Loucy (cell line): Measurements from ENCODE around the gene GPX1.

Experiments used
- H2AFZ ChIP-seq: fragments of 200-600 bp; sonication (generic); 2 replicates; pipeline ENCODE4 v1.6.0; 2016; ENCODE audit warnings: antibody characterized with exemption, mild to moderate bottlenecking, low read length, moderate library complexity
- H3F3A ChIP-seq: fragments of 200-600 bp; 2 replicates; pipeline ENCODE4 v1.6.0; 2016; ENCODE audit warnings: antibody characterized with exemption, low read depth, mild to moderate bottlenecking
- H3K27me3 ChIP-seq: fragments of 200-600 bp; sonication (generic); 2 replicates; pipeline ENCODE4 v1.6.1; 2014; ENCODE audit warnings: low read length, mild to moderate bottlenecking; ENCODE audit not compliant: insufficient read depth, poor library complexity, severe bottlenecking
- H3K36me3 ChIP-seq: fragments of 200-600 bp; sonication (generic); 2 replicates; pipeline ENCODE4 v1.6.1; 2016; ENCODE audit warnings: low read length; ENCODE audit not compliant: insufficient read depth
- H3K4me1 ChIP-seq: fragments of 200-600 bp; sonication (generic); 2 replicates; pipeline ENCODE4 v1.5.1; 2014; ENCODE audit warnings: low read length, mild to moderate bottlenecking; ENCODE audit not compliant: insufficient read depth, poor library complexity, severe bottlenecking
- H3K4me2 ChIP-seq: fragments of 200-600 bp; sonication (generic); 2 replicates; pipeline ENCODE4 v1.6.0; 2014; ENCODE audit warnings: antibody characterized with exemption, low read length, low read depth, mild to moderate bottlenecking; ENCODE audit not compliant: poor library complexity, severe bottlenecking
- H3K4me3 ChIP-seq: fragments of 200-600 bp; sonication (generic); 2 replicates; pipeline ENCODE4 v1.5.1; 2014; ENCODE audit warnings: low read length, mild to moderate bottlenecking, mixed read lengths; ENCODE audit not compliant: poor library complexity, severe bottlenecking
- H3K79me2 ChIP-seq: fragments of 200-600 bp; sonication (generic); 2 replicates; pipeline ENCODE4 v1.6.1; 2014; ENCODE audit warnings: low read length; ENCODE audit not compliant: insufficient read depth
- H3K9ac ChIP-seq: fragments of 200-600 bp; sonication (generic); 2 replicates; pipeline ENCODE4 v1.6.0; 2014; ENCODE audit warnings: mild to moderate bottlenecking, low read depth, low read length, moderate library complexity; ENCODE audit not compliant: poor library complexity, severe bottlenecking
- H3K9me2 ChIP-seq: fragments of 200-600 bp; sonication (generic); replicated peaks from 2 replicates; pipeline ENCODE4 v1.6.1; 2016; ENCODE audit warnings: low read depth, low read length, mixed read lengths
- H3K9me3 ChIP-seq: fragments of 200-600 bp; sonication (generic); 2 replicates; pipeline ENCODE4 v1.6.1; 2014; ENCODE audit warnings: mild to moderate bottlenecking, antibody characterized with exemption, low read length, low read depth; ENCODE audit not compliant: insufficient read depth
- H4K20me1 ChIP-seq: fragments of 200-600 bp; sonication (generic); 2 replicates; pipeline ENCODE4 v1.6.0; 2014; ENCODE audit warnings: antibody characterized with exemption, low read length, mild to moderate bottlenecking; ENCODE audit not compliant: insufficient read depth, poor library complexity, severe bottlenecking
- EZH2phosphoT487 ChIP-seq: fragments of 200-600 bp; IDR thresholded peaks from 2 replicates; pipeline ENCODE4 v1.6.1; 2018; ENCODE audit warnings: antibody characterized with exemption, mild to moderate bottlenecking, moderate library complexity, borderline replicate concordance
- TF ChIP-seq, protein P1 (sequence below): fragments of 200-600 bp; sonication (generic); conservative IDR thresholded peaks from 2 replicates; pipeline ENCODE4 v1.5.1; 2014; ENCODE audit warnings: mild to moderate bottlenecking, antibody characterized with exemption, low read length

Gene GPX1

GRCh38 chr3:49383387-49383786, 25.2 kb upstream of the GPX1 start:
- Histone ChIP-seq H3K36me3 (peaks cover 8% of the 10 kb centered on the region; the same call in 1 of the 2 replicates), H3K4me2 (no peak overlapping the region), H3K9me3 (no peaks in the 10 kb centered on the region), H3F3A (no peaks in the 10 kb centered on the region), H3K9me2 (no peaks in the 10 kb centered on the region), H2AFZ (no peak overlapping the region), H3K4me1 (no peaks in the 10 kb centered on the region), H3K4me3 (no peak overlapping the region), H3K27me3 (no peaks in the 10 kb centered on the region), H4K20me1 (peaks cover 75% of the 10 kb centered on the region), H3K9ac (no peak overlapping the region), H3K79me2 (peaks cover 97% of the 10 kb centered on the region)
- no peak for TF ChIP-seq EZH2phosphoT487
- TF ChIP-seq, protein P1, sequence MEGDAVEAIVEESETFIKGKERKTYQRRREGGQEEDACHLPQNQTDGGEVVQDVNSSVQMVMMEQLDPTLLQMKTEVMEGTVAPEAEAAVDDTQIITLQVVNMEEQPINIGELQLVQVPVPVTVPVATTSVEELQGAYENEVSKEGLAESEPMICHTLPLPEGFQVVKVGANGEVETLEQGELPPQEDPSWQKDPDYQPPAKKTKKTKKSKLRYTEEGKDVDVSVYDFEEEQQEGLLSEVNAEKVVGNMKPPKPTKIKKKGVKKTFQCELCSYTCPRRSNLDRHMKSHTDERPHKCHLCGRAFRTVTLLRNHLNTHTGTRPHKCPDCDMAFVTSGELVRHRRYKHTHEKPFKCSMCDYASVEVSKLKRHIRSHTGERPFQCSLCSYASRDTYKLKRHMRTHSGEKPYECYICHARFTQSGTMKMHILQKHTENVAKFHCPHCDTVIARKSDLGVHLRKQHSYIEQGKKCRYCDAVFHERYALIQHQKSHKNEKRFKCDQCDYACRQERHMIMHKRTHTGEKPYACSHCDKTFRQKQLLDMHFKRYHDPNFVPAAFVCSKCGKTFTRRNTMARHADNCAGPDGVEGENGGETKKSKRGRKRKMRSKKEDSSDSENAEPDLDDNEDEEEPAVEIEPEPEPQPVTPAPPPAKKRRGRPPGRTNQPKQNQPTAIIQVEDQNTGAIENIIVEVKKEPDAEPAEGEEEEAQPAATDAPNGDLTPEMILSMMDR, result no peak

DNA sequence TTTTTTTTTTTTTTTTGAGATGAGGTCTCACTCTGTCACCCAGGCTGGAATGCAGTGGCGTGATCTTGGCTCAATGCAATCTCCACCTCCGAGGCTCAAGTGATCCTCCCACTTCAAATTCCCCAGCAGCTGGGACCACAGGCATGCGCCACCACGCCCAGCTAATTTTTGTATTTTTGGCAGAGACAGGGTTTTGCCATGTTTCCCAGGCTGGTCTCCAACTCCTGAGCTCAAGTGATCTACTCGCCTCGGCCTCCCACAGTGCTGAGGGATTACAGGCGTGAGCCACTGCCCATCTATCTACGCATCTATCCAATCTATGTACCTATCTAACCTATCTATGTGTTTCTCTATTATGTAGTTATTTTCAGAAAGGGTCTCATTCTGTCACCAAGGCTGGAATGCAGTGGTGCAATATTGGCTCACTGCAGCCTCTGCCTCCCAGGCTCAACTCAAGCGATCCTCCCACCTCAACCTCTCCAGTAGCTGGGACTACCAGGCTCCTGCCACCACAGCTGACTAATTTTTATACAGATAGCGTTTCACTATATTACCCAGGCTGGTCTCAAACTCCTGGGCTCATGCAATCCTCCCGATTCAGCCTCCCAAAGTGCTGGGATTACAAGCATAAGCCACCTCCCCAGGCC, 20.2 kb upstream of the GPX1 start:
- Histone ChIP-seq H3K4me2 (no peak overlapping the region), H3K27me3 (no peaks in the 10 kb centered on the region), H3K4me1 (no peaks in the 10 kb centered on the region), H3K9me2 (no peaks in the 10 kb centered on the region), H3F3A (no peaks in the 10 kb centered on the region), H3K36me3 (peaks cover 23% of the 10 kb centered on the region; the same call in 1 of the 2 replicates), H3K9ac (no peak overlapping the region), H3K9me3 (no peaks in the 10 kb centered on the region), H4K20me1 (peaks cover 73% of the 10 kb centered on the region), H3K4me3 (no peak overlapping the region), H2AFZ (no peak overlapping the region), H3K79me2 (peaks cover 96% of the 10 kb centered on the region)
- TF ChIP-seq, protein P1, result no peak
- TF ChIP-seq EZH2phosphoT487, result no peak

DNA sequence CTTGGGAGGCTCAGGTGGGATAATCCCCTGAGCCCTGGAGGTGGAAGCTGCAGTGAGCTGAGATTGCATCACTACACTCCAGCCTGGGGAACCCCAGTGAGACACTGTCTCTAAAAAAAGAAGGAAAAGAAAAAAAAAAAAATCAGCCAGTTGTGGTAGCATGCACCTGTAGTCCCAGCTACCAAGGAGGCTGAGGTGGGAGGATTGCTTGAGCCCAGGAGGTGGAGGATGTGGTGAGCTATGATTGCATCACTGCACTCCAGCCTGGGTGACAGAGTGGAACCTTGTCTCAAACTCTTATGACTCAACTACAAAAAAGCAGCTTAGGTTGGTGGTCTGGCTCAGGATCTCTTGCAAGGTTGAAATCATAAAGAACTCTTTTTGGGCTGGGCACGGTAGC, 19.3 kb upstream of the GPX1 start:
- Histone ChIP-seq H3F3A (no peaks in the 10 kb centered on the region), H3K4me3 (no peak overlapping the region), H2AFZ (no peak overlapping the region), H3K9me3 (no peaks in the 10 kb centered on the region), H4K20me1 (peaks cover 73% of the 10 kb centered on the region), H3K9ac (no peak overlapping the region), H3K9me2 (no peaks in the 10 kb centered on the region), H3K4me1 (no peaks in the 10 kb centered on the region), H3K4me2 (no peak overlapping the region), H3K79me2 (peaks cover 93% of the 10 kb centered on the region), H3K27me3 (no peaks in the 10 kb centered on the region), H3K36me3 (peaks cover 31% of the 10 kb centered on the region; the same call in 1 of the 2 replicates)
- TF ChIP-seq, protein P1, result no peak
- no peak for TF ChIP-seq EZH2phosphoT487
